GM12874 (cell line): ENCODE measurements around the gene DNPH1.

Experiments
- TF ChIP-seq, protein P1 (sequence below): IDR thresholded peaks from 2 replicates; pipeline ENCODE4 v1.5.1; 2011; ENCODE audit warnings: low read depth, mild to moderate bottlenecking, control low read depth, low read length, moderate library complexity; ENCODE audit not compliant: insufficient read depth

DNPH1 gene

GRCh38 chr6:43268782-43269272 is 39.5 kb upstream of the DNPH1 start:
- TF ChIP-seq, protein P1, sequence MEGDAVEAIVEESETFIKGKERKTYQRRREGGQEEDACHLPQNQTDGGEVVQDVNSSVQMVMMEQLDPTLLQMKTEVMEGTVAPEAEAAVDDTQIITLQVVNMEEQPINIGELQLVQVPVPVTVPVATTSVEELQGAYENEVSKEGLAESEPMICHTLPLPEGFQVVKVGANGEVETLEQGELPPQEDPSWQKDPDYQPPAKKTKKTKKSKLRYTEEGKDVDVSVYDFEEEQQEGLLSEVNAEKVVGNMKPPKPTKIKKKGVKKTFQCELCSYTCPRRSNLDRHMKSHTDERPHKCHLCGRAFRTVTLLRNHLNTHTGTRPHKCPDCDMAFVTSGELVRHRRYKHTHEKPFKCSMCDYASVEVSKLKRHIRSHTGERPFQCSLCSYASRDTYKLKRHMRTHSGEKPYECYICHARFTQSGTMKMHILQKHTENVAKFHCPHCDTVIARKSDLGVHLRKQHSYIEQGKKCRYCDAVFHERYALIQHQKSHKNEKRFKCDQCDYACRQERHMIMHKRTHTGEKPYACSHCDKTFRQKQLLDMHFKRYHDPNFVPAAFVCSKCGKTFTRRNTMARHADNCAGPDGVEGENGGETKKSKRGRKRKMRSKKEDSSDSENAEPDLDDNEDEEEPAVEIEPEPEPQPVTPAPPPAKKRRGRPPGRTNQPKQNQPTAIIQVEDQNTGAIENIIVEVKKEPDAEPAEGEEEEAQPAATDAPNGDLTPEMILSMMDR = no peak

DNA sequence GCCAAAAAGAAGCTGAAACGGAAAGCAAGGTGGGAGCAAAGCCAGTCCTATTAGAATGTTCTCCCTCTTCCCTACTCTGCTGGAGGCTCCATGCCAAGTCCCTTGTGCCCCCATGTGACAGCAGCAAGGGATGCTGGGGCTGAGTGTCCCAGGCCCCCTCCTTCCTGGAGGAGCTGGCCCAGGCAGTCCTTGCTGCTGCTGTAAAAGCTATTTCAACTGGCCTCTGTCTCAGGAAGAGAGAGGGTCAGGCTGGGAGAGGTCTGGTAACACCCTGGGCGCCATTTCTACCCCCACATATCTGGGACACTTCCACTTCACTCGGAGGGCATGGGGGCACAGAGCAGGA is 39.0 kb upstream of the DNPH1 start:
- TF ChIP-seq, protein P1 = no peak

GRCh38 chr6:43267619-43268354 is 38.5 kb upstream of the DNPH1 start:
- TF ChIP-seq, protein P1 = no peak

DNA sequence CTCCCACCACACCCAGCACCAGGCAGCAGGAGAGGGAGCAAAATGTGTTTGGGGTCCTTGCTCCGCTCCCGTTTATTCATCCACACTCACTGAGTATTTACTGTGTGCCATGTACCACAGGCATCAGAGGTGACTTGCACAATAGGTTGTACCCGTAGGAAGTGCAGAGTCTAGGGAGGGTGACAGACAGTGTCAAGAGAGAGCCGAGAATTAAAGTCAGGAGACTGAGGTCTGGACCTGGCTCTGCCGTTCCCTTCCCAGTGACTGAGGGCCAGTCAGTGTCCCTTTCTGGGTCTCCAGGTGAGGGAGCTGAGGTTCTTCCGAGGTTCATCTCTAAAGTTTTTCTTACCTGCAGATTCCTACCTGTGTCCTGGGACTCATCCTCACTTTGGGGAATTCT is 36.3 kb upstream of the DNPH1 start:
- TF ChIP-seq, protein P1 = no peak

- TF ChIP-seq, protein P1 = no peak
These were observed 35.4 kb upstream of the DNPH1 start for GRCh38 chr6:43264599-43265145.

DNA sequence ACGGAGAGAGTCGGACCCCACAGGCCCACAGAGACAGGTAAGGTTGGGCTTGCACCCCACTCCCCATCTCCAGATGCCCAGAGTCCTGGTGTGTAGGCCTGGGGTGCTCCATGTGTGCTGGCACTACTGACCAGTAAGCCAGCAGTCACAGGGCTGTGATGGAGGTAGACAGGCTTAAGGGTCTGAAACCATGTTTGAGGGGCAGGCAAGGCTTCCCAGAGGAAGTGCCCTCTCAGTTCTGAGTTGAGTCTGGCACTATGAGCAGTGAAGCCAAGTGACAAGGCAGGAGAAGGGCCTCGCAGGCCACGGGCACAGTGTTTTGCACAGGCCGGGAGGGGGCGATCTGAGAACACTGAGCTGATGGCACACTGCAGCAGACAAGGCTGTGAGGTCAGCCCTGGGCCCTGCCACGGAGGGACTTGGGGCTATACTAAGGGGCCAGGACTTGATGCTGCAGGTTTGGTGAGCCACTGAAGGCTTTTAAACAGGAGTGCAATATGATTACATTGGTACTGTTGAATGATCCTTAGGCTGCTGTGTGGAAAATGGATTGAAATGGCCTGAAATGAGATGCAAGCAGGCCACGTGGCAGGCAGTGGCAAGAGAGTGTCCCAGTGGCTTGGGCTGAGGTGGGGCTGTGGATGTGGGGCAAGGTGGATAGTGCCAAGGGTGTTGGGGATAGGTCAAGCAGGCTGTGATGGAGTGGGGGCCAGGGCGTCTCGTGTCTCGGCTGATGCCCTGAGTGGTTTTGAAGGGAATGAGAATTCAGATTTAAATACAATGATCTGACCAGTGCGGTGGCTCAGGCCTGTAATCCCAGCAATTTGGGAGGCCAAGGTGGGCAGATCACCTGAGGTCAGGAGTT is 34.3 kb upstream of the DNPH1 start:
- TF ChIP-seq, protein P1 = peak; percentile 94

GRCh38 chr6:43262780-43263313 is 33.6 kb upstream of the DNPH1 start:
- TF ChIP-seq, protein P1 = no peak
